GM19438 (cell line): ENCODE data around the gene CPEB2.
"Not testable (repeated sequence)": the region's sequence is repeated elsewhere in the genome, so short reads cannot be mapped to it uniquely, and the experiment has no call there.

ENCODE experiments used
- ATAC-seq: cut with Tn5 transposase; IDR thresholded peaks from one replicate; pipeline ENCODE4 v1.9.1; 2021; ENCODE audit warnings: low read depth; ENCODE audit not compliant: unreplicated experiment

CPEB2 gene

DNA sequence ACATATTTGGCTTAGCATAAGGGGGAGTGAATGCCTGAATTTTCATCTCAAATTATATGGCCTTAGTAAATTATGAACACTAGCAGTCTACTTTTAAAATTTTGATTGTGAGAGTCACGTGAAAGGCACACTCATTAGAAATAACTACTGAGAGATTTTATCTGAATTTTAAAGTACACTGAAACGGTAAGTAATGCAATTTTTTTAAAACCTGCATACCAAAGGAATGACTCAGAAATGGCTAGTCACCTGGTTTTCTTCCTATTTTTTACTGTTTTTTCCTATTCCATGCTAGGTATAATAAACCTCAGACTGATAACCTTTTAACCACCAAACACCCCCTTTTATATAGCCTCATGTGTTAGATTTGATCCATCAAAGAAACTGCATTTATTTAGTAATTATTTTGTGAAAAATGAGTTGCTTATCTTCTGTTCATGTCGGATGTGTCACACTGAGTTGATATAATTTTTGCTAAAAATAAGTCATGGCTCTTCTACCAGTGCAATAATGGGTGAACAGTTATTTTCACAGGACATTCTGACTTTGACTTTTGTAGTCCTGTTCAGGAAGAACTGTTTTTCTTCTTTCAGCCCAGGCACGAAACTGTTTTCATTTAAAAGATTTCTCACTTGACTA is 40.4 kb downstream of the CPEB2 start:
- ATAC-seq: no peak

- ATAC-seq: no peak
Observed at GRCh38 chr4:15043226-15043625, 40.9 kb downstream of the CPEB2 start.

DNA sequence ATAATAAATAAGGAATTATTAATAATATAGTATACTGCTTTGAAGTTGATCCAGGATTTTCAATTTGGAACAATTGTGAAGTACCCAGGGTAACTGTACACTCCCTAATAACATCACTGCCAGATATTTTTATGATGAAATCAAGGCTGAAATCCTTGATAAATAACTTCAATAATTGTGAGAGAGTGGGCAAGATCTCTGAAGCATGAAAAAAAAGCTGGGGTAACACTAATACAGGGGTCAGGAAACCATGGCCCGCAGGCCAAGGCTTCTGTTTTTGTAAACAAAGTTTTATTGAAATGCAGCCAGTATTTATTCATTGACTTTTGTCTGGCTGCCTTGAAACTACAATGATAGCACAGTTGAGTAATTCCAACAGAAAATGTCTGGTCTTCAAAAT is 41.6 kb downstream of the CPEB2 start:
- ATAC-seq: no peak

DNA sequence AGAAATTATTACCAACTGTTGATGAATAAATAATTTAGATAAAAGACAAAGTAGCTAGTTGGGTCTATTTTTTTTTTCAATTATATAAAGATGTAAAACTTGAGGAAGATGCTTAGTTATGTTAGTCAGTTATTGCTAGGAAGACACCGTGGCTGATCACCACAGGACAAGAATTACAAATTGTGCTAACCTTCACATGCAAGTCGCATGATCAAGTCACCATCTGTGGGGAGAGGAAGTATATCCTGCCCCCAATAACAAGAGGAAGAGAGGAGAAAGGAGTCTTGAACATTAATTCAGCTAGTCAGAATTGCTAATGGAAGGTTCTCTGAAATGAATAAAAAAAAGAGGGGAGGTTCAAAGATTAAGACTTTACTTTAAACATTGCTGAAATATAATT is 52.3 kb downstream of the CPEB2 start:
- ATAC-seq: no peak

DNA sequence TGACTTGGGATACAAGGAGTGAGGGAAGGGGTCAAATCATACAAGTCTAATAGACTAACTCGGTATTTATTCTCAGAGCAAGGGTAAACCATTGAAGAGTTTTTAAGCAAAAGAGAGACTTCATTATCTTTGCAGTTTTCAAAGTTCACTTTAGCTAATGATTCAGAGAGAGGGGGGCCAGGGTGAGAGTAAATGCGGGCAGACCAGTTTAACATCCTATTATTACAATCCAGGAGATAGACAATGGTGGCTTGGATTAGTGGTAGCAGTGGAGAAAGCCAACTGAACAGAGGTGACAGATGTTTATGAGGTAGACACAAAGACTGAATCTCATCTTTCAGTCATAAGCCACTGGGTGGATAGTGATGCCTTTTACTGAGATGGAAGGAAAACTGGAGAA is 57.9 kb downstream of the CPEB2 start:
- ATAC-seq: no peak

- ATAC-seq: no peak
Observed at GRCh38 chr4:15063341-15063740, 61.1 kb downstream of the CPEB2 start.

DNA sequence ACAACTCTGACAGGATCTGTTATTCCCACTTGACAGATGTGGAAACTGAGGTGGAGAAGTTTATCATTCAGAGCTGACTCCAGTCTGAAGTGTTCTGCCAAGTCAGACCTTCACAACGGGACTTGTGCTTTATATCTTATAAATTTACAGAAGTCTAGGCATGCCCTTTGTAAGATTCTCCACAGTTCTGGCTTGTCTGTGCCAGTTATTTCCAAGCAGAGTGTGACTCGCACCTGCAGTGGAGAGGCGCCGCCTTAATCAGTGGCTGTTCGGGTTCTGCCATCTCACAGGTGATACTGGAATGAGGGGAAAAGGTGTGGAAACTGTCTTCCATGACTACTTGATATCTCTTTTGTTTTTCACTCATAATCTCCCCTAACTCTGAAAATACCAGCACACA is 63.2 kb downstream of the CPEB2 start:
- ATAC-seq: no peak

GRCh38 chr4:15066140-15066539 is 63.9 kb downstream of the CPEB2 start:
- ATAC-seq: no peak

DNA sequence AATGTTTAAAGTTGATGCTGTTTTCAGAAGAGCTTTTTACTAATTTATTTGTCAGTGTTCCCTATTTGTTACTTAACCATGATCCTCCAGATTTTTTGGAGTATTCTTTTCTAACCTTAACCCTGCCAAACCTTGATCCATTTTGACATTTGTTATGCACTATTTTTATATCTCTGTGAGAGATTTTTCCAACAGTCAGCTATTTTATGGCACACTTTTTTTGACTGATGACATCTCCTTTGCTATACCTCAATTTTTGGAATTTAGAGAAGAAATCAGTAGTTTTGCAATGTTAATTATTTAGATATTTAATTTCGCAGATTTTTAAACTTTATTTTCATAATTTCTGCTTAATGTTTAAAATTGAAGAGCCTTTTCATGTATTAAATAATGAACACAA is 66.0 kb downstream of the CPEB2 start:
- ATAC-seq: no peak

- no peak for ATAC-seq
Observed at GRCh38 chr4:15075875-15076274, 73.6 kb downstream of the CPEB2 start.

DNA sequence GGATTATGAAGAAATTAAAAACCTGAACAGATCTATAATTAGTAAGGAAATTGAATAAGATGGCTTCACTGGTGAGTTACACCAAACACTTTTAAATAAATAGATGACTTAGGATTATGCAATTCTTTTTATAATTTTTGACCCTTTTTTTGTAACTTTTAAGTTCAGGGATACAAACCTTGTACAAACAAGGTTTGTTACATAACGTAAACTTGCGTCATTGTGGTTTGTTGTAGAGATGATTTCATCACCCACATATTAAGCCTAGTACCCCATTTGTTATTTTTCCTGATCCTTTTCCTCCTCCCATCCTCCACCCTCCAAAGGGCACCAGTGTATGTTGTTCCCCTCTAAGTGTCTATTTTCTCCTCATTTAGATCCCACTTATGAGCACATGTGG is 75.7 kb downstream of the CPEB2 start:
- ATAC-seq: no peak

GRCh38 chr4:15078682-15079642 is 76.7 kb downstream of the CPEB2 start:
- no peak for ATAC-seq

DNA sequence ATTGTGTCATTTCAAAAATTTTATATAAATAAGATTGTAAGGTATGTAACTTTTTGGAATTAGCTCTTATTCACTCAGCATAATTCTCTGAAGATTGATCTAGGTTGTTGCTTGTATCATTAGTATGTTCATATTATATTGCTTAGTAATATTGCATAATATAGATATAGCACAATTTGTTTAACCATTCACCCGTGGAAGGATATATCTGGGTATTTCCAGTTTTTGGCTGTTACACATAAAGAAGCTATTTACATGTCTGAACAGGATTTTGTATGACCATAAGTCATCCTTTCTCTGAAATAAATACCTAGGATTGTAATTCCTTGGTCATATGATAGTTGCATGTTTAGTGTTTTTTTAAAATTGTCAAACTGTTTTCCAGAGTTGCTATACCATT is 82.5 kb downstream of the CPEB2 start:
- no peak for ATAC-seq

GRCh38 chr4:15085762-15086161 is 83.5 kb downstream of the CPEB2 start:
- not testable (repeated sequence) for ATAC-seq

DNA sequence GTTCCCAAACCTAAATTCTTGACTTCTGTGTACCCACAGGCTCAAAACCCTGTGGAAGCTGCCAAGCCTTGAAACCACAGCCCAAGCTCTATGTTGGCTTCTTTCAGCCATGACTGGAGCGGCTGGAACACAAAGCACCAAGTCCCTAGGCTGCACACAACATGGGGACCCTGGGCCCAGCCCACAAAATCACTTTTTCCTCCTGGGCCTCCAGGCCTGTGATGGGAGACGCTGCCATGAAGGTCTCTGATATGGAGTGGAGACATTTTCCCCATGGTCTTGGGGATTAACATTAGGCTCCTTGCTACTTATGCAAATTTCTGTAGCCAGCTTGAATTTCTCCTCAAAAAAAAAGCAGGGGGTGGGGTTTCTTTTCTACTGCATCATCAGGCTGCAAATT is 84.0 kb downstream of the CPEB2 start:
- not testable (repeated sequence) for ATAC-seq

DNA sequence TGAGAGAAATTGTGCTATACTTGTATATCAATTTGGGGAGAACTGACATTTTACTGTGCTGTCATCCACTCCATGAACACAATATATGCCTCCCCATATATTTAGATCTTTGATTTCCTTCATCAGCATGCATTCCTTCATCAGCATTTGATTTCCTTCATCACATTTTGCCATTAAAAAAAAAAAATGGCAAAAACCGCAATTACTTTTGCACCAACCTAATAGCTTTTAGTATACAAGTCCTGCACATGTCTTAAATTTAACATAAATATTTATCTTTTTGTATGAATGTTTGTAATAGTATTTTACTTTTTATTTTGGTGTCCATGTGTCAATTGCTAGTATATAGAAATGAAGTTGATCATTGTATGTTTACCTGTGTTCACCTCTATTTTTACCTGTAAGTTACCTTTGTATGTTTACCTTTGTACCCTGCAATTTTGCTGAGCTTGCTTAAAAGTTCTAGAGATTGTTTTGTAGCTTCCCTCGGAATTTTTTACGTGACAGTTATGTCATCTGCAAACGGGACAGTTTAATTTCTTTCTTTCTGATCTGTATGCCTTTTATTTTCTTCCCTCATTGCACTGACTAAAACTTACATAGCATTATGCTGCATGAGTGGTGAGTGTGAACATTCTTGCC is 86.2 kb downstream of the CPEB2 start:
- no peak for ATAC-seq

- no peak for ATAC-seq
Observed at GRCh38 chr4:15089979-15090378, 87.7 kb downstream of the CPEB2 start.

DNA sequence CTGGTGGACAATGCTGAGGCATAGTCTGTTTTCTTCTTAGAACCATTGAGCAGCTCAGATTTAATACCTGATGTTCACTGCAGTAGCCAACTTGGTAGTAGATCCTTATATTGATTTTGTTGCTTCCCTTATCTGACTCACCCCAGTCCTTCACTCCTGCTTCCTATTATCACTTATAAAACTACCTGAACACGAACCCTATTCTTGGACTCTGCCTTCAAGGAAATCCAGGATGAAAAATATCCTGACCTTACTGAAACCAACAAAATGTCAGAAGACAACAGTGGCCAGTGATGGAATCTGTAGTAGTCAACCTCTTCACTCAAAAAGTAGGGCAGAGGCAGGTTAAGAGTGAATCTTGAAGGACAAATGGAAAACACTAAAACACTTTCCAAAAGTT is 98.1 kb downstream of the CPEB2 start:
- ATAC-seq: no peak

GRCh38 chr4:15100994-15101695 is 98.9 kb downstream of the CPEB2 start:
- no peak for ATAC-seq

DNA sequence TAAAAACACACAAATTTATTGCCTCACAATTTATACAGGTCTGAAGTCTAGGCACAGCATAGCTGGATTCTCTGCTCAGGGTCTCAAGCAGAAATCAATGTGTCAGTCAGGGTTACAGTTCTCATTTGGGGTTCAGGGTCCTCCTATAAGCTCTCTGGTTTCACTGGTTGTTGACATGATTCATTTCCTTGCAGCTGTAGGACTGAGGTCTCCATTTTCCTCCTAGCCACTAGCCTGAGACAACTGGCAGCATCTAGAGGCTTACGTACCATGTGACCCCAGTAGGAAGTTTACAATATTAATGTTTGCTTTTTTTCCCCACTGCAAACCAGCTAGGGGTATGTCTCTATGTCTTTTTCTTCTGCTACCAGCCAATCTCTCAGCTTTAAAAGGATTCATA is 102.5 kb downstream of the CPEB2 start:
- ATAC-seq: no peak

DNA sequence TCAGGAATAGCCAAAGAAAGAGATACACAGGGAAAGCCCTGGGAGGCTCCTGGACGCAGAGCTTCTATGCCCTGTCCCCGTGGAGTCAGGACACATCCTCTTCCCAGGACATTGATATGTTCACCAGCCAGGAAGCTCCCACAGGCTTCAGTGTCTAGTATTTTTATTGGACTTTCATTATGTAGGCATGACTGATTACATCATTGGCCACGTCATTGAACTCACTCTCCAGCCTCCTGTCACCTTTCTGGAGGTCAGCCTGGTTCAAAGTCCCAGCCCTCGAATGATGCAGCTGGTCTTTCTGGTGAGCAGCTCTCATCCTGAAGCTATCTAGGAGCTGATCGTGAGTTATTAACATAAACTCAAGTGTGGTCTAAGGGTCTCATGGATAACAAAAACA is 104.1 kb downstream of the CPEB2 start:
- no peak for ATAC-seq
